Measurements from ENCODE around the gene RPS15. TPM values are rescaled to one million over a fixed set of nuclear protein-coding genes. Genes with fewer than 3 reads are reported as not detected.

The RPS15 gene
- total and polyA plus RNA-seq, 2 of the 13 experiments (the other 11 are each of a cell fraction or from before 2014, with no cell fraction given): 695 to 1,411 TPM

DNA sequence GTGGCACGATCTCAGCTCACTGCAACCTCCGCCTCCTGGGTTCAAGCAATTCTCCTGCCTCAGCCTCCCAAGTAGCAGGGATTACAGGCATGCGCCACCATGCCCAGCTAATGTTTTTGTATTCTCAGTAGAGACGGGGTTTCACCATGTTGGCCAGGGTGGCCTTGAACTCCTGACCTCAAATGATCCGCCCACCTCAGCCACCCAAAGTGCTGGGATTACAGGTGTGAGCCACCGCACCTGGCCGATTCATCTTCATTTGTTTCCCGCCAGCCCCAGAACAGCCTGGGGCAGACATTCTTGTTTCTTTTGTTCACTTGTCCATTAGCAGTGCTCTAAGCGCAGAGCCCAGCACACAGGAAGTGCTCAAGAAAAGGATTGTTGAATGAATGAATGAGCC lies 38.9 kb downstream of the RPS15 start (continued):
- TF ChIP-seq ZNF460 (CRISPR knock-in tag; IDR thresholded peaks at IDR 0.05; ENCODE audit: borderline replicate concordance): peak; percentile 90
- TF ChIP-seq NR2C2 (CRISPR knock-in tag; IDR thresholded peaks at IDR 0.05; ENCODE audit: borderline replicate concordance): peak; percentile 48; the same call in 1 of the 2 replicates
- peak; percentile 59 for TF ChIP-seq RARA (CRISPR knock-in tag; IDR thresholded peaks at IDR 0.05)

DNA sequence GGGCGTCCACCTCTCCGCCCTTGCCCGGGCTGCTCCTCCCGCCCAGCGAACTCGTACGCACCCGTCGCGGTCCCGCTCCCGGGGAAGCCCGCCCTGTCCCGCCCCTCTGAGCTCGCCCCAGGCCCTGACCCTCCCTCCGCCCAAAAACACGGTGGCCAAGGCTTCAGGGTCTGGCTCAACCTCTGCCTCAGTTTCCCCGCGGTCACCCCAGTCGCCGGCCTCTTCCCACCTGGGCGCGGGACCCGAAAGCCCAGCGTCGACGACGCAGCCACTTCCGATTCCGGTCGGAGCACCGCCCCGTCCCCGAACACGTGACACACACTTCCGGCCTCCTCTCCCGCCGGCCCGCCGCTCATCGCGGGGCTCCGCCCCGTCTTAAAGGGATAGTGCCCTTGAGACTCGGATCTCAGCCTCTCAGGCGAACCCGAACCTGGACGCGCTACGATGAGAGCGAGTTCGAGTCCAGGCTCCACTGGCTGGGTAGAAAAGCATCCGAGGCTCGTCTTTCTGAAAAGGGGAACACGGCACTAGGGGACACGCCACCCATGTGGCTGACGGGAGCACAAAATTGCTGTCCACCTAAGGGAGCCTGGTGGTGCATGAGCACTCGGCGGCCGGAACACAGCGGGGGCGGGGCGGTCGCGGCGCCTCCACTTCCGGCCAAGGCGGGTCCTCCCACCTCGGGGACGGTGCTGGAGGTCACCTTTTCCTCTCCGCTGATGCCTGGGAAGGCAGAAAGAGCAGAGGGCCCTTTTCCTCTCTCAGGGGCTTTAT lies 40.9 kb downstream of the RPS15 start, which contains the start of gene C19orf25:
Gene C19orf25 (minus strand): TSS at position 282 of the 774 bp plus-strand sequence. CDS start 312 bp downstream, outside the sequence.
- Histone ChIP-seq H3K4me3 (replicated peaks in 1 of 3; ENCODE audit: insufficient read depth in 1 of 3, low read depth in 2 of 3, low read length in 3 of 3) (peak within 1 kb of the TSS; percentile 81 to 93 (median 90)), H2AFZ (ENCODE audit: low read length) (no peak within 1 kb of the TSS), H3K27ac (ENCODE audit: extremely low read length, insufficient read depth, low read length) (peak within 1 kb of the TSS; percentile 84), H3K9ac (ENCODE audit: insufficient read depth, low read depth, low read length) (peak within 1 kb of the TSS; percentile 74), H3K36me3 (replicated peaks in 1 of 2; ENCODE audit: control insufficient read depth in 1 of 2, insufficient read depth in 2 of 2, low read length in 2 of 2) (peaks cover 2 to 8% of the 10 kb centered on the region in 2 experiments; a peak in 3 of 5 replicates), H3K27me3 (ENCODE audit: control insufficient read depth in 1 of 2, insufficient read depth in 2 of 2, low read length in 2 of 2) (no peaks in the 10 kb centered on the region), H3K4me2 (ENCODE audit: low read depth, low read length) (peak within 1 kb of the TSS; percentile 67), H3K79me2 (ENCODE audit: insufficient read depth, low read length) (peaks cover 16% of the 10 kb centered on the region), H3K4me1 (ENCODE audit: insufficient read depth, low read length) (peaks cover 48% of the 10 kb centered on the region), H4K20me1 (ENCODE audit: insufficient read depth, low read length) (0 out of 2 replicates have a peak, but pooled peaks cover 3% of the 10 kb centered on the region), H3K9me3 (ENCODE audit: low read length) (no peaks in the 10 kb centered on the region)
- ATAC-seq (peak; percentile 83), FAIRE-seq (peak; percentile 83), DNase-seq (ENCODE audit: low spot score) (peak; percentile 85)
- CTCF ChIA-PET (ENCODE audit: low intra/inter-chr PET ratio, low total read pairs): no interaction called here
- intact Hi-C loops (cut with micrococcal nuclease; ENCODE audit: unreplicated experiment) (no loop called here), in situ Hi-C loops (cut with HindIII; ENCODE audit: extremely low pct_ligation_motif_present, low pct_unique_long_range_greater_than_20kb) (no loop called here)
- BruUV-seq (replicated peaks): no TSS peak
- POLR2A ChIA-PET: no interaction called here
- under 1% methylated on average over 21 of the region's 71 CpGs for WGBS (ENCODE audit: low lambda C conversion rate)
- TF ChIP-seq HNRNPLL (IDR thresholded peaks at IDR 0.05; ENCODE audit: low read depth, low read length, poor library complexity, severe bottlenecking) (peak; percentile 84), ZNF3 (CRISPR knock-in tag; IDR thresholded peaks at IDR 0.05) (no peak), ARID2 (CRISPR knock-in tag; IDR thresholded peaks at IDR 0.05; ENCODE audit: borderline replicate concordance) (peak; percentile 25; the same call in 1 of the 2 replicates), ZNF891 (CRISPR knock-in tag; IDR thresholded peaks at IDR 0.05) (no peak), ELF4 (CRISPR knock-in tag; IDR thresholded peaks at IDR 0.05; ENCODE audit: borderline replicate concordance) (peak; percentile 74; the same call in 1 of the 2 replicates), GPN1 (CRISPR knock-in tag; IDR thresholded peaks at IDR 0.05; ENCODE audit: borderline replicate concordance) (no peak), ZNF569 (CRISPR knock-in tag; IDR thresholded peaks at IDR 0.05; ENCODE audit: borderline replicate concordance) (no peak), ATF2 (CRISPR knock-in tag; IDR thresholded peaks at IDR 0.05) (peak; percentile 38; the same call in 1 of the 2 replicates), HOXA7 (CRISPR knock-in tag; IDR thresholded peaks at IDR 0.05) (no peak), ATF5 (CRISPR knock-in tag; IDR thresholded peaks at IDR 0.05; ENCODE audit: low read depth) (no peak), ZNF329 (CRISPR knock-in tag; IDR thresholded peaks at IDR 0.05; ENCODE audit: low read depth) (peak; percentile 37; the same call in 1 of the 2 replicates), ZKSCAN5 (CRISPR knock-in tag; IDR thresholded peaks at IDR 0.05) (peak; percentile 58; the same call in 1 of the 2 replicates)
- TF ChIP-seq, protein P1, sequence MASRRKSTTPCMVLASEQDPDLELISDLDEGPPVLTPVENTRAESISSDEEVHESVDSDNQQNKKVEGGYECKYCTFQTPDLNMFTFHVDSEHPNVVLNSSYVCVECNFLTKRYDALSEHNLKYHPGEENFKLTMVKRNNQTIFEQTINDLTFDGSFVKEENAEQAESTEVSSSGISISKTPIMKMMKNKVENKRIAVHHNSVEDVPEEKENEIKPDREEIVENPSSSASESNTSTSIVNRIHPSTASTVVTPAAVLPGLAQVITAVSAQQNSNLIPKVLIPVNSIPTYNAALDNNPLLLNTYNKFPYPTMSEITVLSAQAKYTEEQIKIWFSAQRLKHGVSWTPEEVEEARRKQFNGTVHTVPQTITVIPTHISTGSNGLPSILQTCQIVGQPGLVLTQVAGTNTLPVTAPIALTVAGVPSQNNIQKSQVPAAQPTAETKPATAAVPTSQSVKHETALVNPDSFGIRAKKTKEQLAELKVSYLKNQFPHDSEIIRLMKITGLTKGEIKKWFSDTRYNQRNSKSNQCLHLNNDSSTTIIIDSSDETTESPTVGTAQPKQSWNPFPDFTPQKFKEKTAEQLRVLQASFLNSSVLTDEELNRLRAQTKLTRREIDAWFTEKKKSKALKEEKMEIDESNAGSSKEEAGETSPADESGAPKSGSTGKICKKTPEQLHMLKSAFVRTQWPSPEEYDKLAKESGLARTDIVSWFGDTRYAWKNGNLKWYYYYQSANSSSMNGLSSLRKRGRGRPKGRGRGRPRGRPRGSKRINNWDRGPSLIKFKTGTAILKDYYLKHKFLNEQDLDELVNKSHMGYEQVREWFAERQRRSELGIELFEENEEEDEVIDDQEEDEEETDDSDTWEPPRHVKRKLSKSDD (CRISPR knock-in tag; IDR thresholded peaks at IDR 0.05; ENCODE audit: low read depth): 0 out of 2 replicates have a peak, but pooled peaks have one; percentile 46
